ENCODE measurements around the gene ITGB1BP1.

ITGB1BP1 gene

DNA sequence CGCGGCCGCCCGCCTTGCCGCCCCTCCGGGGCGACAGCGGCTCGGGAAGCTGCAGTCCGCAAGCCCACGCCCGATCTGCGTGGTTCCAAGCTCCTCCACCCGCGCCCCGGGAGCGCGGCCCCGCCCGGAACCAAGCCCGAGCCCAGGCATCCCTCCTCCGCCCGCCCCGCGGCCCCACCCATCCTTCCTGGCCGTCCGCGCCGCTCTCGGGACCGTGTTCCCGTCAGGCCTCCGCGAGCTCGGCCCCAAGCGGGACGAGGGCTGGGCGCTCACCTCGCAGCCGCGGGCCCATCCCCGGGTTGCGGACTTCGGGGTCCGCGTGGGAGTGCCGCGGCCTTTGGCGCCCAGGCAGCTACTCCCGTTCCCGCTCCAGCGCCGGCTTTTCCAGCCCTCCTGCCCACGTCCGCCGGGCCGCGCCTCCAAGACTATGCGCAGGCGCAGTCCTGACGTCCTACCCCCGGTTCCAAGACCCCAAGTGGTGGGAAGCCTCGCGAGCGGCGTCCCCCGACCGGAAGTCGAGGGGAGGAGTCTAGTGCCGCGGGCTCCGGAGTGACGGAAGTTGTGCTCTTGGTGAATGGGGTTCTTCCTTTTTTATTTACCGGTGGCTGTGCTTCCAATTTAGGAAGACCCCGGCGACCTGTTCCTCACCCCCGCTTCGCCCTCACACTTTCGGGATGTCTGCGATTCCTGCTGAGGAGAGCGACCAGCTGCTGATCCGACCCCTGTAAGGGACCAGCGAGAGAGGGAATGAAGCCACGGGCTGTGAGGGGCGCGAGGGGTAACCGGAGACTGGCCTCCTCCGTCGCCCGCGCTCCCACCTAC lies at the start of gene ITGB1BP1, which contains the start of gene CPSF3:
ITGB1BP1 (minus strand) TSS at position 429 of the 822 bp plus-strand sequence. CDS start 4,831 bp downstream, outside the sequence.
CPSF3 (plus strand) TSS at position 555 of the 822 bp plus-strand sequence; CDS start at position 675, 120 bp downstream.
- no peaks in the 10 kb centered on the region for H3K9me3 ChIP-seq (ENCODE audit: insufficient read depth, low read length)
- peaks cover 3% of the 10 kb centered on the region for H3K4me1 ChIP-seq (ENCODE audit: insufficient read depth, insufficient read length)
- DNase-seq (ENCODE audit: low read depth, low spot score), result peak; percentile 98
- TF ChIP-seq YY1 (IDR thresholded peaks at IDR 0.05; ENCODE audit: insufficient read depth, insufficient read length) (no peak), ZNF274 (IDR thresholded peaks at IDR 0.05; ENCODE audit: low read depth, low read length) (no peak), SUZ12 (IDR thresholded peaks at IDR 0.05; ENCODE audit: extremely low read depth, insufficient read depth, insufficient read length) (no peak)
- H3K27me3 ChIP-seq (ENCODE audit: insufficient read depth, insufficient read length), result no peaks in the 10 kb centered on the region
- H3K36me3 ChIP-seq (ENCODE audit: insufficient read depth, insufficient read length, low read length), result peaks cover 23% of the 10 kb centered on the region
- peak within 1 kb of the TSS; percentile 96 for H3K9ac ChIP-seq (ENCODE audit: insufficient read length, low read depth)
- peak within 1 kb of the TSS; percentile 96 for H3K4me3 ChIP-seq (ENCODE audit: insufficient read length, low read depth)

- no peak for TF ChIP-seq ZNF274 (IDR thresholded peaks at IDR 0.05; ENCODE audit: low read depth, low read length)
- TF ChIP-seq SUZ12 (IDR thresholded peaks at IDR 0.05; ENCODE audit: extremely low read depth, insufficient read depth, insufficient read length), result no peak
- TF ChIP-seq YY1 (IDR thresholded peaks at IDR 0.05; ENCODE audit: insufficient read depth, insufficient read length), result no peak
- DNase-seq (ENCODE audit: low read depth, low spot score), result no peak
- Histone ChIP-seq H3K27me3 (ENCODE audit: insufficient read depth, insufficient read length) (no peaks in the 10 kb centered on the region), H3K4me3 (ENCODE audit: insufficient read length, low read depth) (no peak overlapping the region), H3K9ac (ENCODE audit: insufficient read length, low read depth) (no peak overlapping the region), H3K9me3 (ENCODE audit: insufficient read depth, low read length) (no peaks in the 10 kb centered on the region), H3K36me3 (ENCODE audit: insufficient read depth, insufficient read length, low read length) (peaks cover 45% of the 10 kb centered on the region), H3K4me1 (ENCODE audit: insufficient read depth, insufficient read length) (no peaks in the 10 kb centered on the region)
Observed at GRCh38 chr2:9472511-9472910, 49.2 kb upstream of the ITGB1BP1 start.

DNA sequence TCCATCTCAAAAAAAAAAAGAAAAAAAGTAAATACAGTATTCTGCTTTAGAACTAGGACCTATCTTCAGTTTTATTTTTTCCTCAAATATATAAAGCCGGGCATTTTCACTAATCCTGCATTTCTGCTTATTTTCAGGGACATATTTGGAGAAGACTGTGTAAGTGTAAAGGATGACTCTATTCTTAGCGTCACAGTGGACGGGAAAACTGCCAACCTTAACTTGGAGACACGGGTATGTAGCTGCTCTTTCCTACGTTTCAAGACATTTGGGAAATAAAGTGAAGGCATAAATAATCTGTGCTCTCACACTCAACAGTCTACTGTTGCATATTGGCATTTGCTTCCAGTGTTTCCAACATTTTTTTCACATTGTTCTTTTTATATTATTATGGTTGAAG lies 47.9 kb upstream of the ITGB1BP1 start:
- Histone ChIP-seq H3K36me3 (ENCODE audit: insufficient read depth, insufficient read length, low read length) (peaks cover 48% of the 10 kb centered on the region), H3K9me3 (ENCODE audit: insufficient read depth, low read length) (no peaks in the 10 kb centered on the region), H3K27me3 (ENCODE audit: insufficient read depth, insufficient read length) (no peaks in the 10 kb centered on the region), H3K4me3 (ENCODE audit: insufficient read length, low read depth) (no peak overlapping the region), H3K4me1 (ENCODE audit: insufficient read depth, insufficient read length) (no peaks in the 10 kb centered on the region), H3K9ac (ENCODE audit: insufficient read length, low read depth) (no peak overlapping the region)
- no peak for DNase-seq (ENCODE audit: low read depth, low spot score)
- TF ChIP-seq YY1 (IDR thresholded peaks at IDR 0.05; ENCODE audit: insufficient read depth, insufficient read length), result no peak
- no peak for TF ChIP-seq SUZ12 (IDR thresholded peaks at IDR 0.05; ENCODE audit: extremely low read depth, insufficient read depth, insufficient read length)
- TF ChIP-seq ZNF274 (IDR thresholded peaks at IDR 0.05; ENCODE audit: low read depth, low read length), result no peak

DNA sequence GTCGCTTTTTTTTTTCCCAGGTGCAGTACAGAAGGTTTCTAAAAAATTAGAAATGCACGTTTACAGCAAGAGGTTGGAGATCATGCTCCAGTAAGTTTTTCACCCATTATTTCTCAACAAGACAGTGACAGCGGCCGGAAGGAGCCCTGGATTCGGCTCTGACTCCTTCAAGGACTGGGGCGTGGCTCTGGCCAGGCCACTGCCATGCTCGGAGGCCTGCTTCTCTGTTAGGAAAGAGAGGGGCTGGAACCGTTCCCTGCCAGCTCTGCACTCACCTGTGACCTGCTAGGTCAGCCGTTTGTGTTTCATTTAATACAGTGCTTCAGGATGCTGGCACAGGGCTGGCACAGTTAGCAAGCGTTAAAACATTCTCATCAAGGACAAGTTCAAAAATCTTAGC lies 44.4 kb upstream of the ITGB1BP1 start:
- no peak for TF ChIP-seq ZNF274 (IDR thresholded peaks at IDR 0.05; ENCODE audit: low read depth, low read length)
- no peak for TF ChIP-seq YY1 (IDR thresholded peaks at IDR 0.05; ENCODE audit: insufficient read depth, insufficient read length)
- no peak for TF ChIP-seq SUZ12 (IDR thresholded peaks at IDR 0.05; ENCODE audit: extremely low read depth, insufficient read depth, insufficient read length)
- H3K27me3 ChIP-seq (ENCODE audit: insufficient read depth, insufficient read length), result no peaks in the 10 kb centered on the region
- H3K4me3 ChIP-seq (ENCODE audit: insufficient read length, low read depth), result no peak overlapping the region
- no peaks in the 10 kb centered on the region for H3K9me3 ChIP-seq (ENCODE audit: insufficient read depth, low read length)
- DNase-seq (ENCODE audit: low read depth, low spot score), result no peak
- H3K9ac ChIP-seq (ENCODE audit: insufficient read length, low read depth), result no peak overlapping the region
- peaks cover 53% of the 10 kb centered on the region for H3K36me3 ChIP-seq (ENCODE audit: insufficient read depth, insufficient read length, low read length)
- no peaks in the 10 kb centered on the region for H3K4me1 ChIP-seq (ENCODE audit: insufficient read depth, insufficient read length)

DNA sequence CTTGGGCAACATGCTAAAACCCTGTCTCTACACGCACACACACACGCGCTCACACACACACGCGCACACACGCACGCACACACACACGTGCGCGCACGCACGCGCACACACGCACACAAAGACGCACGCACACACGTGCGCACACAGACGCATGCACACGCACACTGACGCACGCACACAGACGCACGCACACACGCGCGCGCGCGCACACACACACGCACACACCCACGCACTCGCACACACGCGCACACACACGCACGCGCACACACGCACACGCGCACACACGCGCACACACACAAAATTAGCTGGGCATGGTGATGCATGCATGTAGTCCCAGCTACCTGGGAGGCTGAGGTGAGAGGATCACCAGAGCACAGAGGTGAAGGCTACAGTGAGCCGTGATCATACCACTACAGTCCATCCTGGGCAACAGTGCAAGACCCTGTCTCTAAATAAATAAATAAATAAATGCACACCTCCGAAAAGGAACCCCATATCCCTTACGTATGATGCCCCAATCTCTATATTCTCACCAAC lies 42.9 kb upstream of the ITGB1BP1 start:
- H3K4me1 ChIP-seq (ENCODE audit: insufficient read depth, insufficient read length), result no peaks in the 10 kb centered on the region

DNA sequence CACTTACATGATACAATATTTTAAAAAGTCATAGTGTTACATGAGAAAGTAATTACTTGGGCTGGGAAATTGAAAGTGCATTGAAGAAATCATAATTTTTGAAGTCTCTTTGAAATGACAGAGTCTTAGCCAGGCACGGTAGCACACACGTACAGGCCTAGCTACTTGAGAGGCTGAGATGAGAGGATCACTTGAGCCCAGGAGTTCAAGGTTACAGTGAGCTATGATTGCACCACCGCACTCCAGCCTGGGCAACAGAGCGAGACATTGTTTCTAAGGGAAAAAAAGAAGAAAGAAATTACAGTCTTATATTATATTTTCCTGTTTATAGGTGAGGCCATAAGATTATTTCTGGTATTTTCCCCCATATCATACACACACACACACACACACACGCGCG lies 41.8 kb upstream of the ITGB1BP1 start:
- Histone ChIP-seq H3K4me1 (ENCODE audit: insufficient read depth, insufficient read length) (no peaks in the 10 kb centered on the region), H3K4me3 (ENCODE audit: insufficient read length, low read depth) (no peak overlapping the region), H3K27me3 (ENCODE audit: insufficient read depth, insufficient read length) (no peaks in the 10 kb centered on the region), H3K9me3 (ENCODE audit: insufficient read depth, low read length) (no peaks in the 10 kb centered on the region), H3K9ac (ENCODE audit: insufficient read length, low read depth) (no peak overlapping the region), H3K36me3 (ENCODE audit: insufficient read depth, insufficient read length, low read length) (peaks cover 55% of the 10 kb centered on the region)
- TF ChIP-seq YY1 (IDR thresholded peaks at IDR 0.05; ENCODE audit: insufficient read depth, insufficient read length) (no peak), SUZ12 (IDR thresholded peaks at IDR 0.05; ENCODE audit: extremely low read depth, insufficient read depth, insufficient read length) (no peak), ZNF274 (IDR thresholded peaks at IDR 0.05; ENCODE audit: low read depth, low read length) (no peak)
- DNase-seq (ENCODE audit: low read depth, low spot score), result no peak

More for the DNA sequence above, 42.9 kb upstream of the ITGB1BP1 start:
- H3K4me3 ChIP-seq (ENCODE audit: insufficient read length, low read depth), result no peak overlapping the region
- peaks cover 52% of the 10 kb centered on the region for H3K36me3 ChIP-seq (ENCODE audit: insufficient read depth, insufficient read length, low read length)
- H3K27me3 ChIP-seq (ENCODE audit: insufficient read depth, insufficient read length), result no peaks in the 10 kb centered on the region
- H3K9ac ChIP-seq (ENCODE audit: insufficient read length, low read depth), result no peak overlapping the region
- TF ChIP-seq ZNF274 (IDR thresholded peaks at IDR 0.05; ENCODE audit: low read depth, low read length) (no peak), YY1 (IDR thresholded peaks at IDR 0.05; ENCODE audit: insufficient read depth, insufficient read length) (no peak), SUZ12 (IDR thresholded peaks at IDR 0.05; ENCODE audit: extremely low read depth, insufficient read depth, insufficient read length) (no peak)
- no peak for DNase-seq (ENCODE audit: low read depth, low spot score)
- no peaks in the 10 kb centered on the region for H3K9me3 ChIP-seq (ENCODE audit: insufficient read depth, low read length)

GRCh38 chr2:9463698-9464034 lies 40.3 kb upstream of the ITGB1BP1 start:
- no peaks in the 10 kb centered on the region for H3K9me3 ChIP-seq (ENCODE audit: insufficient read depth, low read length)
- H3K4me3 ChIP-seq (ENCODE audit: insufficient read length, low read depth), result no peak overlapping the region
- no peak for TF ChIP-seq SUZ12 (IDR thresholded peaks at IDR 0.05; ENCODE audit: extremely low read depth, insufficient read depth, insufficient read length)
- TF ChIP-seq ZNF274 (IDR thresholded peaks at IDR 0.05; ENCODE audit: low read depth, low read length), result no peak
- no peak for TF ChIP-seq YY1 (IDR thresholded peaks at IDR 0.05; ENCODE audit: insufficient read depth, insufficient read length)
- H3K27me3 ChIP-seq (ENCODE audit: insufficient read depth, insufficient read length), result no peaks in the 10 kb centered on the region
- no peaks in the 10 kb centered on the region for H3K4me1 ChIP-seq (ENCODE audit: insufficient read depth, insufficient read length)
- no peak for DNase-seq (ENCODE audit: low read depth, low spot score)
- H3K36me3 ChIP-seq (ENCODE audit: insufficient read depth, insufficient read length, low read length), result peaks cover 50% of the 10 kb centered on the region
- H3K9ac ChIP-seq (ENCODE audit: insufficient read length, low read depth), result no peak overlapping the region
